Epithelial cell of esophagus (primary cell): ENCODE data around the gene GALNT7.

Experiments used
- DNase-seq: peaks from one replicate; pipeline ENCODE4 v3.0.0; 2010; ENCODE audit warnings: low read depth
- H3K4me3 ChIP-seq: 2 replicates; pipeline ENCODE4 v1.5.1; 2011; ENCODE audit warnings: mild to moderate bottlenecking, low read length, control low read depth
- CTCF ChIP-seq: IDR thresholded peaks from 2 replicates; pipeline ENCODE4 v1.5.1; 2011; ENCODE audit warnings: low read depth, mild to moderate bottlenecking, low read length, control low read depth, inconsistent platforms; ENCODE audit not compliant: insufficient read depth; ENCODE audit errors: missing control alignments

The GALNT7 gene

GRCh38 chr4:173226401-173226888 lies 57.8 kb downstream of the GALNT7 start:
- no peak for TF ChIP-seq CTCF
- no peak overlapping the region for H3K4me3 ChIP-seq
- no peak for DNase-seq

- no peak for DNase-seq
These were observed 59.1 kb downstream of the GALNT7 start for GRCh38 chr4:173227756-173228155.

GRCh38 chr4:173230062-173230461 lies 61.5 kb downstream of the GALNT7 start:
- no peak for TF ChIP-seq CTCF
- DNase-seq: no peak
- no peak overlapping the region for H3K4me3 ChIP-seq

More at GRCh38 chr4:173227756-173228155, 59.1 kb downstream of the GALNT7 start:
- no peak for TF ChIP-seq CTCF
- H3K4me3 ChIP-seq: no peak overlapping the region

- no peak overlapping the region for H3K4me3 ChIP-seq
- TF ChIP-seq CTCF: peak; percentile 50
- DNase-seq: peak; percentile 55
These were observed 63.3 kb downstream of the GALNT7 start for GRCh38 chr4:173231916-173232315.

- TF ChIP-seq CTCF: no peak
- DNase-seq: no peak
- no peak overlapping the region for H3K4me3 ChIP-seq
These were observed 65.2 kb downstream of the GALNT7 start for GRCh38 chr4:173233857-173234256.

GRCh38 chr4:173235050-173235449 lies 66.4 kb downstream of the GALNT7 start:
- no peak for TF ChIP-seq CTCF

GRCh38 chr4:173236301-173236700 lies 67.7 kb downstream of the GALNT7 start:
- H3K4me3 ChIP-seq: no peak overlapping the region
- DNase-seq: no peak
- TF ChIP-seq CTCF: no peak

More at GRCh38 chr4:173235050-173235449, 66.4 kb downstream of the GALNT7 start:
- no peak overlapping the region for H3K4me3 ChIP-seq
- no peak for DNase-seq
